ENCODE measurements around the gene GPN1.

DNA sequence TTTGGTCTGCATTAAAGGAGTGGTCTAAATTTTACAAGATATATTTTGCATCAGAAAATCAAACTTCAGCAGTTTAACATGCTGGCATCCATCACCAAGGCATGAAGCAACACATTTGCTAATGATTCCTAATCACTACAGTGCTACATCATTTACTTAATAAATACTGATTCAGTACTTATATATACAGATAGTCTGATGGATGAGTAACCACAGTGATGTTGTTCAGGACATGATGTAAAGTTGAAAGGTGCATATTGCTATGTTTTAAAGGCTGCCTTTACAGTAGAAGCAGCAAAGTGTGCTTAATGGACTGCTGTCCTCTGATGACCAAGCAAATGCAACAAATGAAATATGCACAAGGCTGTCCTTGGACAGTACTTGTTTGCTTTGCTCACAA is 23.5 kb downstream of the GPN1 start:
- no peak for TF ChIP-seq HDAC2 (IDR thresholded peaks at IDR 0.05)
- no peak for TF ChIP-seq POLR2A (IDR thresholded peaks at IDR 0.05; ENCODE audit: low read length)

Data from A549 (cell line).